Measurements from ENCODE around the gene ALKBH3.

Gene ALKBH3

GRCh38 chr11:43920598-43921419 lies 40.2 kb downstream of the ALKBH3 start:
- ATAC-seq = peak; percentile 24; the same call in 2 of the 3 replicates
- TF ChIP-seq ZFP3 (CRISPR knock-in tag; IDR thresholded peaks at IDR 0.05) = peak; percentile 60
- TF ChIP-seq ISL1 (CRISPR knock-in tag; IDR thresholded peaks at IDR 0.05) = peak; percentile 64
- TF ChIP-seq, protein P1, sequence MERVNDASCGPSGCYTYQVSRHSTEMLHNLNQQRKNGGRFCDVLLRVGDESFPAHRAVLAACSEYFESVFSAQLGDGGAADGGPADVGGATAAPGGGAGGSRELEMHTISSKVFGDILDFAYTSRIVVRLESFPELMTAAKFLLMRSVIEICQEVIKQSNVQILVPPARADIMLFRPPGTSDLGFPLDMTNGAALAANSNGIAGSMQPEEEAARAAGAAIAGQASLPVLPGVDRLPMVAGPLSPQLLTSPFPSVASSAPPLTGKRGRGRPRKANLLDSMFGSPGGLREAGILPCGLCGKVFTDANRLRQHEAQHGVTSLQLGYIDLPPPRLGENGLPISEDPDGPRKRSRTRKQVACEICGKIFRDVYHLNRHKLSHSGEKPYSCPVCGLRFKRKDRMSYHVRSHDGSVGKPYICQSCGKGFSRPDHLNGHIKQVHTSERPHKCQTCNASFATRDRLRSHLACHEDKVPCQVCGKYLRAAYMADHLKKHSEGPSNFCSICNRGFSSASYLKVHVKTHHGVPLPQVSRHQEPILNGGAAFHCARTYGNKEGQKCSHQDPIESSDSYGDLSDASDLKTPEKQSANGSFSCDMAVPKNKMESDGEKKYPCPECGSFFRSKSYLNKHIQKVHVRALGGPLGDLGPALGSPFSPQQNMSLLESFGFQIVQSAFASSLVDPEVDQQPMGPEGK (CRISPR knock-in tag; IDR thresholded peaks at IDR 0.05; ENCODE audit: borderline replicate concordance) = no peak
- no peak for TF ChIP-seq PPARA (CRISPR knock-in tag; IDR thresholded peaks at IDR 0.05; ENCODE audit: borderline replicate concordance)
- TF ChIP-seq, protein P2, sequence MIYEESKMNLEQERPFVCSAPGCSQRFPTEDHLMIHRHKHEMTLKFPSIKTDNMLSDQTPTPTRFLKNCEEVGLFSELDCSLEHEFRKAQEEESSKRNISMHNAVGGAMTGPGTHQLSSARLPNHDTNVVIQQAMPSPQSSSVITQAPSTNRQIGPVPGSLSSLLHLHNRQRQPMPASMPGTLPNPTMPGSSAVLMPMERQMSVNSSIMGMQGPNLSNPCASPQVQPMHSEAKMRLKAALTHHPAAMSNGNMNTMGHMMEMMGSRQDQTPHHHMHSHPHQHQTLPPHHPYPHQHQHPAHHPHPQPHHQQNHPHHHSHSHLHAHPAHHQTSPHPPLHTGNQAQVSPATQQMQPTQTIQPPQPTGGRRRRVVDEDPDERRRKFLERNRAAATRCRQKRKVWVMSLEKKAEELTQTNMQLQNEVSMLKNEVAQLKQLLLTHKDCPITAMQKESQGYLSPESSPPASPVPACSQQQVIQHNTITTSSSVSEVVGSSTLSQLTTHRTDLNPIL (CRISPR knock-in tag; IDR thresholded peaks at IDR 0.05; ENCODE audit: low read depth) = peak; percentile 40; the same call in 1 of the 2 replicates

- no peak for TF ChIP-seq PPARA (CRISPR knock-in tag; IDR thresholded peaks at IDR 0.05; ENCODE audit: borderline replicate concordance)
- no peak for TF ChIP-seq ZNF70 (CRISPR knock-in tag; IDR thresholded peaks at IDR 0.05)
- no peak for TF ChIP-seq ESRRG (CRISPR knock-in tag; IDR thresholded peaks at IDR 0.05)
- no peak for TF ChIP-seq ZNF565 (CRISPR knock-in tag; conservative IDR thresholded peaks at IDR 0.05; ENCODE audit: low read depth)
- no peak for TF ChIP-seq TCF4 (CRISPR knock-in tag; IDR thresholded peaks at IDR 0.05; ENCODE audit: borderline replicate concordance)
- TF ChIP-seq, protein P3, sequence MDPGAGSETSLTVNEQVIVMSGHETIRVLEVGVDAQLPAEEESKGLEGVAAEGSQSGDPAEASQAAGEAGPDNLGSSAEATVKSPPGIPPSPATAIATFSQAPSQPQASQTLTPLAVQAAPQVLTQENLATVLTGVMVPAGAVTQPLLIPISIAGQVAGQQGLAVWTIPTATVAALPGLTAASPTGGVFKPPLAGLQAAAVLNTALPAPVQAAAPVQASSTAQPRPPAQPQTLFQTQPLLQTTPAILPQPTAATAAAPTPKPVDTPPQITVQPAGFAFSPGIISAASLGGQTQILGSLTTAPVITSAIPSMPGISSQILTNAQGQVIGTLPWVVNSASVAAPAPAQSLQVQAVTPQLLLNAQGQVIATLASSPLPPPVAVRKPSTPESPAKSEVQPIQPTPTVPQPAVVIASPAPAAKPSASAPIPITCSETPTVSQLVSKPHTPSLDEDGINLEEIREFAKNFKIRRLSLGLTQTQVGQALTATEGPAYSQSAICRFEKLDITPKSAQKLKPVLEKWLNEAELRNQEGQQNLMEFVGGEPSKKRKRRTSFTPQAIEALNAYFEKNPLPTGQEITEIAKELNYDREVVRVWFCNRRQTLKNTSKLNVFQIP (CRISPR knock-in tag; IDR thresholded peaks at IDR 0.05; ENCODE audit: borderline replicate concordance, low read depth) = no peak
- no peak for TF ChIP-seq OSR1 (CRISPR knock-in tag; IDR thresholded peaks at IDR 0.05)
- no peak for TF ChIP-seq TOX (CRISPR knock-in tag; IDR thresholded peaks at IDR 0.05; ENCODE audit: borderline replicate concordance)
- no peak for TF ChIP-seq RARB (CRISPR knock-in tag; IDR thresholded peaks at IDR 0.05)
- TF ChIP-seq ZC3H10 (CRISPR knock-in tag; IDR thresholded peaks at IDR 0.05) = no peak
- TF ChIP-seq, protein P1 (CRISPR knock-in tag; IDR thresholded peaks at IDR 0.05; ENCODE audit: borderline replicate concordance) = no peak
- ATAC-seq = no peak
These were observed 41.1 kb downstream of the ALKBH3 start for GRCh38 chr11:43921561-43922294.

DNA sequence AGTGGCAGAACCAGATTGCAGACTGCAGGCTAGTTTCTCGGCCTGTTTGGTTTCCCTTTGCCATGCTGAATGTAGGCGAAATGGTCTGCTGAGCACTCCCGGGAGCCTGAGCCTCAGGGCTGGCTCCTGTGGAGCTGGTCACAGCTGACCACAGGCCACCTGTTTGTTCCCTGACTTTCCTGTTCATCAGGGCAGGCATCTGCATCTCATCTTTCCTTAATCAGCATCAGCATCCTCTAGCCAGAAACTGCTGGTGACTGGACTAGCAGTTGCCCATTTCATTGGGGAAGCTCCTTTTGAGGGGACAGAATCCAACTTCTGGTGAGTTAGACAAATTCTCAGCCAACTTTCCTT lies 41.6 kb downstream of the ALKBH3 start:
- no peak for ATAC-seq
- TF ChIP-seq TCF4 (CRISPR knock-in tag; IDR thresholded peaks at IDR 0.05; ENCODE audit: borderline replicate concordance) (peak; percentile 31; the same call in 1 of the 2 replicates), BACH2 (CRISPR knock-in tag; IDR thresholded peaks at IDR 0.05; ENCODE audit: borderline replicate concordance) (no peak), RARB (CRISPR knock-in tag; IDR thresholded peaks at IDR 0.05) (no peak), ZNF565 (CRISPR knock-in tag; conservative IDR thresholded peaks at IDR 0.05; ENCODE audit: low read depth) (0 out of 2 replicates have a peak, but pooled peaks have one; percentile 35)

DNA sequence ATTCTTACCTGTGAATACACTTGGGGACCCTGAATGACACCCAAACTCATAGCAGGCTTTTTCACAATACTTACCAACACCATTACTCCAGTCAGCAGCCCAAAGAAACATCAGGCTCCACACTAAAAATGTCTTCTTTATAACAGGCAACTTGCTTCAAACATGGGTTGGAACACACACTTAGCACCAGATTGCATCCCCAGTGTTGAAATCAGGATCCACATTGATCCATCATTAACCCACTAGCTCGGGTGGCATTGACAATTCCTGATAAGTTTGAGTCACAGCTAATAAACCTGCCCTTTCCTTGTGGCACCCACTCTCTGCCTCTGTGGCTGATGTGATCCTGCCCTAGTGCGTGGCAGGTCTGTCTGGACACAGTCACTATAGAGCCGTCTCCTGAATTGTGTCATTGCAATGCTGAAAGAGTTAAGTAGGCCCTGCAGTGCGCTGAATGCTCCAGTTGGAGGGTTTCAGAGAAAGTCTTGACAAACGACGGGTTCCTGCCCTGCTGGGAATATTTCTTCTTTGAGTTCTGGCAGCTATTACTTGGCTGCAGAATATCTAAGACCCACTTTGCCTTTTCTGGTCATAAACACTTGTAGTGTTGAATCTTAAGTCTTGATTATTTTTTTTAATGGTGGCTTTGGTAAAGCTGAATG lies 42.2 kb downstream of the ALKBH3 start:
- ATAC-seq = no peak
- TF ChIP-seq, protein P4, sequence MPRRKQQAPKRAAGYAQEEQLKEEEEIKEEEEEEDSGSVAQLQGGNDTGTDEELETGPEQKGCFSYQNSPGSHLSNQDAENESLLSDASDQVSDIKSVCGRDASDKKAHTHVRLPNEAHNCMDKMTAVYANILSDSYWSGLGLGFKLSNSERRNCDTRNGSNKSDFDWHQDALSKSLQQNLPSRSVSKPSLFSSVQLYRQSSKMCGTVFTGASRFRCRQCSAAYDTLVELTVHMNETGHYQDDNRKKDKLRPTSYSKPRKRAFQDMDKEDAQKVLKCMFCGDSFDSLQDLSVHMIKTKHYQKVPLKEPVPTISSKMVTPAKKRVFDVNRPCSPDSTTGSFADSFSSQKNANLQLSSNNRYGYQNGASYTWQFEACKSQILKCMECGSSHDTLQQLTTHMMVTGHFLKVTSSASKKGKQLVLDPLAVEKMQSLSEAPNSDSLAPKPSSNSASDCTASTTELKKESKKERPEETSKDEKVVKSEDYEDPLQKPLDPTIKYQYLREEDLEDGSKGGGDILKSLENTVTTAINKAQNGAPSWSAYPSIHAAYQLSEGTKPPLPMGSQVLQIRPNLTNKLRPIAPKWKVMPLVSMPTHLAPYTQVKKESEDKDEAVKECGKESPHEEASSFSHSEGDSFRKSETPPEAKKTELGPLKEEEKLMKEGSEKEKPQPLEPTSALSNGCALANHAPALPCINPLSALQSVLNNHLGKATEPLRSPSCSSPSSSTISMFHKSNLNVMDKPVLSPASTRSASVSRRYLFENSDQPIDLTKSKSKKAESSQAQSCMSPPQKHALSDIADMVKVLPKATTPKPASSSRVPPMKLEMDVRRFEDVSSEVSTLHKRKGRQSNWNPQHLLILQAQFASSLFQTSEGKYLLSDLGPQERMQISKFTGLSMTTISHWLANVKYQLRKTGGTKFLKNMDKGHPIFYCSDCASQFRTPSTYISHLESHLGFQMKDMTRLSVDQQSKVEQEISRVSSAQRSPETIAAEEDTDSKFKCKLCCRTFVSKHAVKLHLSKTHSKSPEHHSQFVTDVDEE (CRISPR knock-in tag; IDR thresholded peaks at IDR 0.05) = no peak
- TF ChIP-seq ZNF70 (CRISPR knock-in tag; IDR thresholded peaks at IDR 0.05) = no peak
- TF ChIP-seq ZNF8 (CRISPR knock-in tag; IDR thresholded peaks at IDR 0.05) = no peak
- TF ChIP-seq ZFP30 (CRISPR knock-in tag; IDR thresholded peaks at IDR 0.05) = no peak

Data from SK-N-SH treated with all-trans-retinoic acid at 6 μM for 48 hours (cell line).